ENCODE measurements around the gene RPS15. TPM values are rescaled to one million over a fixed set of nuclear protein-coding genes. Genes with fewer than 3 reads are reported as not detected.

RPS15 gene
- total and polyA plus RNA-seq, 3 experiments from 2014 or later = 1,485 to 2,756 (median 1,540) TPM

DNA sequence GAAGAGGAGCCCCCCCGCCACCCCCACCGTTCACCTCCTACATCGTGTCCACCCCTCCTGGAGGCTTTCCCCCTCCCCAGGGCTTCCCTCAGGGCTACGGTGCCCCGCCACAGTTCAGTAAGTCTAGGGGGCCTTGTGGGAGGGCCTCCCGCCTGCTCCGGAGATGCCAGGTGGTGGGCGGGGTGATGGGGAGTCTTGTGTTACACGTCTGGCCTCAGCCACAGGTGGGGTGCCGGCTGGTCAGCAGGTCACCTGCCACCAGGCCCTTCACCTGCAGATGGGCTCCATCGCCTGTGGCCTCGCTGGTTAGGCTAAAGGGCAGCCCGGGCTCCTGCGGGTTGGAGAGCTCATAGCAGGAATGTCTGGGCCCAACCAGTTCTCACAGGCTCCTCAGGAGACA, 8.0 kb upstream of the RPS15 start:
- Histone ChIP-seq H3K9me3 (ENCODE audit: low read length) (no peaks in the 10 kb centered on the region), H3K27ac (ENCODE audit: low read depth, low read length) (no peak overlapping the region), H3K36me3 (ENCODE audit: insufficient read depth, low read length) (peaks cover 33% of the 10 kb centered on the region), H3K27me3 (ENCODE audit: insufficient read depth, low read length, poor library complexity, severe bottlenecking) (no peaks in the 10 kb centered on the region), H3K4me3 (ENCODE audit: low read length) (no peak overlapping the region), H3K4me1 (ENCODE audit: insufficient read depth, low read length) (no peaks in the 10 kb centered on the region)
- Mint-ChIP-seq H3K4me3 (peak overlapping the region in 1 of 7 donors; percentile 56), H3K27me3 (no peaks in the 10 kb centered on the region), H3K4me1 (no peaks in the 10 kb centered on the region), H3K9me3 (no peaks in the 10 kb centered on the region), H3K36me3 (peaks cover 0 to 71% (median 1%) of the 10 kb centered on the region in 3 donors), H3K27ac (no peak overlapping the region)
- ChIA-PET POLR2A (no interaction called here), CTCF (interaction anchor here (1.5 kb wide), 1 partner anchor 151 kb away, joined by 3 read pairs; no protein-coding TSS in a partner anchor)
- DNase-seq = no peak

- Histone ChIP-seq H3K4me1 (ENCODE audit: insufficient read depth, low read length) (no peaks in the 10 kb centered on the region), H3K27me3 (ENCODE audit: insufficient read depth, low read length, poor library complexity, severe bottlenecking) (no peaks in the 10 kb centered on the region), H3K27ac (ENCODE audit: low read depth, low read length) (no peak overlapping the region), H3K36me3 (ENCODE audit: insufficient read depth, low read length) (peaks cover 18% of the 10 kb centered on the region), H3K4me3 (ENCODE audit: low read length) (no peak overlapping the region), H3K9me3 (ENCODE audit: low read length) (no peaks in the 10 kb centered on the region)
- Mint-ChIP-seq H3K9me3 (no peaks in the 10 kb centered on the region), H3K27me3 (no peaks in the 10 kb centered on the region), H3K36me3 (peaks cover 0 to 62% (median 4%) of the 10 kb centered on the region in 3 donors), H3K27ac (no peak overlapping the region), H3K4me3 (no peak overlapping the region), H3K4me1 (no peaks in the 10 kb centered on the region)
- ChIA-PET POLR2A (interaction anchor here (0.5 to 0.6 kb wide), 2 partner anchors 86 to 542 kb away, joined by 3 to 5 read pairs; no protein-coding TSS in a partner anchor), CTCF (no interaction called here)
- DNase-seq = no peak
Observed at GRCh38 chr19:1431759-1432506, 6.3 kb upstream of the RPS15 start.

GRCh38 chr19:1432507-1432887, 5.7 kb upstream of the RPS15 start:
- no peak overlapping the region for H3K27ac Mint-ChIP-seq
- POLR2A ChIA-PET = interaction anchor here (0.5 to 0.6 kb wide), 2 partner anchors 85 to 543 kb away, joined by 3 to 5 read pairs; no protein-coding TSS in a partner anchor

DNA sequence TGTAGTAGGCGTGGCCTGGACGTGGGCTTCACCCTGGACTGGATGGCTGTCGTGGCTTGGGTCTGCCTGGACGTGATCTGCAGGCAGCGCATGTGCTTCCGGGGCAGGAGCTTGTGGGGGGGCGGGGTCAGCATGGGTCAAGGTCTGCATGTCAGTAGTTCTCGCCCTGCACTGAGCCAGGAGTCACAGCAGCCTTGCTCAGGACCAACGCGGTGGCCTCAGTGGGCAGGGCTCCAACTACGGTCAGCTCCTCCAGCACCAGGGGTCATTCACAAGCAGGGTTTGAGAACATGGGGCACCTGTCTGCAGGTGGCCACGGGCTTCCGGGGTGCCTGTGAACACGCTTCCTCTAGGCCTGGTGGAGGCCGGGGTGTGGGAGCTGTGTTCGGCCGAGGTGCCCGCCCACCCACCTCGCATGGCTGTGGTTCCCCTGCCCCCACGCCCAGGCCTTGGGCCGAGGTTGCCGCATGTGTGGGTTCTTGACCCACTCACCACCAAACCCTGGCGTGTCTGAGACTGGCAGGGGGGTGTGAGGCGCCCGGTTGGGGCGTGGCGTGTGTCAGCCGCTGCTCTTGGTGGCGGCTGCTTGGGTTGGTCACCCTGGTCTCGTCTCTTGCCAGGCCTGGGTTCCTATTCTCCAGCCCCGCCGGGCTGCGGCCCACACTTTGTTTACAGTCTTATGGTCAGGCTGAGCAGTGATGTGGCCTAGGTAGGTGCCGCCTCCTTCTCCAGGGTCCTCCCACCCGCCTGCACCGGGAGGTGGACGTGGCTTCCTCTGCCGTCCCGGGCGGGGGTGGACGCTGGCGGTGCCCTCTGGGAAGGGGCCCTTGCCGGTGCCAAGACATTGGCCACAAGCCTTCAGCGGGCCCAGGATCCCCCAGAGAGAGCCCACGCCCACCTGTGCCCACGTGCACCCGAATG, 4.8 kb upstream of the RPS15 start:
- Mint-ChIP-seq H3K4me3 (peak overlapping the region in 1 of 7 donors; percentile 40), H3K27me3 (no peaks in the 10 kb centered on the region), H3K4me1 (peaks cover 7 to 9% (median 7%) of the 10 kb centered on the region in 3 donors), H3K36me3 (peaks cover 0 to 53% (median 4%) of the 10 kb centered on the region in 3 donors), H3K9me3 (no peaks in the 10 kb centered on the region), H3K27ac (no peak overlapping the region)
- Histone ChIP-seq H3K4me3 (ENCODE audit: low read length) (no peak overlapping the region), H3K9me3 (ENCODE audit: low read length) (no peaks in the 10 kb centered on the region), H3K27ac (ENCODE audit: low read depth, low read length) (no peak overlapping the region), H3K4me1 (ENCODE audit: insufficient read depth, low read length) (peaks cover 6% of the 10 kb centered on the region), H3K36me3 (ENCODE audit: insufficient read depth, low read length) (peaks cover 15% of the 10 kb centered on the region), H3K27me3 (ENCODE audit: insufficient read depth, low read length, poor library complexity, severe bottlenecking) (no peaks in the 10 kb centered on the region)
- POLR2A ChIA-PET = no interaction called here
- DNase-seq = no peak
- CTCF ChIA-PET = no interaction called here

More at GRCh38 chr19:1432507-1432887, 5.7 kb upstream of the RPS15 start:
- no peaks in the 10 kb centered on the region for H3K27me3 ChIP-seq (ENCODE audit: insufficient read depth, low read length, poor library complexity, severe bottlenecking)
- H3K27ac ChIP-seq (ENCODE audit: low read depth, low read length) = no peak overlapping the region
- no peaks in the 10 kb centered on the region for H3K9me3 ChIP-seq (ENCODE audit: low read length)
- no peak for DNase-seq
- H3K36me3 ChIP-seq (ENCODE audit: insufficient read depth, low read length) = peaks cover 15% of the 10 kb centered on the region
- Mint-ChIP-seq H3K27me3 (no peaks in the 10 kb centered on the region), H3K9me3 (no peaks in the 10 kb centered on the region), H3K36me3 (peaks cover 0 to 59% (median 4%) of the 10 kb centered on the region in 3 donors), H3K4me3 (no peak overlapping the region), H3K4me1 (peaks cover 0 to under 1% (median 0%) of the 10 kb centered on the region in 3 donors)
- CTCF ChIA-PET = no interaction called here
- peaks cover under 1% of the 10 kb centered on the region for H3K4me1 ChIP-seq (ENCODE audit: insufficient read depth, low read length)
- H3K4me3 ChIP-seq (ENCODE audit: low read length) = no peak overlapping the region

DNA sequence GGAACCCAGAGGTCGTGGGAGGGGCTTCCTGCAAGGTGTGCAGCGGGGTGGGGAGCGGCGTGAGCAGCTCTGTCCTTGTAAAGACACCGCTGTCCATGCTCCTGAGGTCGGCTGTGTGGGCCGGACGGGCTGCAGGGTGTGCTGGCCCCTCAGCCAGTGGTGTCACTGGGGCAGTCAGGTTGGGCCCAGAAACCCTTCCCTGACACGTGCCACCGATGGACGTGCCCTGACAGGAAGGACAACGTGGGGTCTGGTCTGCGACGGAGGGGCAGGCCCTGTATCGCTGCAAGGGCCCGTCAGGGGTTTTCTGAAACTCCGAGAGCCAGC, 4.2 kb upstream of the RPS15 start:
- Mint-ChIP-seq H3K27me3 (no peaks in the 10 kb centered on the region), H3K4me1 (peaks cover 8 to 12% (median 9%) of the 10 kb centered on the region in 3 donors), H3K27ac (no peak overlapping the region), H3K36me3 (peaks cover 0 to 57% (median 4%) of the 10 kb centered on the region in 3 donors), H3K4me3 (no peak overlapping the region), H3K9me3 (no peaks in the 10 kb centered on the region)
- Histone ChIP-seq H3K27me3 (ENCODE audit: insufficient read depth, low read length, poor library complexity, severe bottlenecking) (no peaks in the 10 kb centered on the region), H3K36me3 (ENCODE audit: insufficient read depth, low read length) (peaks cover 15% of the 10 kb centered on the region), H3K4me3 (ENCODE audit: low read length) (no peak overlapping the region), H3K9me3 (ENCODE audit: low read length) (no peaks in the 10 kb centered on the region), H3K27ac (ENCODE audit: low read depth, low read length) (no peak overlapping the region), H3K4me1 (ENCODE audit: insufficient read depth, low read length) (peaks cover 7% of the 10 kb centered on the region)
- ChIA-PET CTCF (interaction anchor here (1.1 kb wide), 1 partner anchor 10 kb away, joined by 3 read pairs; no protein-coding TSS in a partner anchor), POLR2A (no interaction called here)
- DNase-seq = no peak

DNA sequence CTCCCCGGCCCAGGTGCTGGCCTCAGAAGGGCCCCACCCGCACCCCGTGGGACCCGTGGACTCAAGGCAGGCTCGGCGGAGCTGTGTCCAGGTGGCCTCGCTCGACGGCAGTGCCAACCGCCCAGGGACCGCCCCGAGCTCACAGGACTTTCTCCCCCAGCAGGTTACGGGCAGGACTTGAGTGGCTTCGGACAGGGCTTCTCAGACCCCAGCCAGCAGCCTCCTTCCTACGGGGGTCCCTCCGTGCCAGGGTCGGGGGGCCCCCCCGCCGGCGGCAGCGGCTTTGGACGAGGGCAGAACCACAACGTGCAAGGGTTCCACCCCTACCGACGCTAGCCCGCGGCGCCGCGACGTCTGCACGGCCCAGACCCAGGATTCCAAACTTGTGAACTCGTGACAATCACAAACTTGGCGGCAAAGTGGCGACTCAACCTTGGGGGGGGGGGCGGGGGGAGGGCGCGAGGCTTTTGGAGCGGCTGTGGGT, 3.6 kb upstream of the RPS15 start:
- H3K9me3 Mint-ChIP-seq = no peaks in the 10 kb centered on the region
- no peak overlapping the region for H3K4me3 Mint-ChIP-seq
- no peaks in the 10 kb centered on the region for H3K27me3 Mint-ChIP-seq
- peaks cover 11% of the 10 kb centered on the region for H3K36me3 ChIP-seq (ENCODE audit: insufficient read depth, low read length)
- ChIA-PET POLR2A (no interaction called here), CTCF (interaction anchor here (1.1 kb wide), 1 partner anchor 9 kb away, joined by 3 read pairs; no protein-coding TSS in a partner anchor)
- no peak overlapping the region for H3K27ac Mint-ChIP-seq
- peaks cover 11 to 18% (median 15%) of the 10 kb centered on the region in 3 donors for H3K4me1 Mint-ChIP-seq
- H3K9me3 ChIP-seq (ENCODE audit: low read length) = no peaks in the 10 kb centered on the region
- H3K36me3 Mint-ChIP-seq = peaks cover 0 to 61% (median 4%) of the 10 kb centered on the region in 3 donors
- DNase-seq = no peak
- no peak overlapping the region for H3K27ac ChIP-seq (ENCODE audit: low read depth, low read length)
- H3K4me3 ChIP-seq (ENCODE audit: low read length) = no peak overlapping the region
- H3K4me1 ChIP-seq (ENCODE audit: insufficient read depth, low read length) = peaks cover 13% of the 10 kb centered on the region
- no peaks in the 10 kb centered on the region for H3K27me3 ChIP-seq (ENCODE audit: insufficient read depth, low read length, poor library complexity, severe bottlenecking)

- H3K9me3 ChIP-seq (ENCODE audit: low read length) = no peaks in the 10 kb centered on the region
- no peak overlapping the region for H3K4me3 ChIP-seq (ENCODE audit: low read length)
- H3K36me3 Mint-ChIP-seq = peaks cover 0 to 62% (median 4%) of the 10 kb centered on the region in 3 donors
- no peak overlapping the region for H3K4me3 Mint-ChIP-seq
- H3K27ac ChIP-seq (ENCODE audit: low read depth, low read length) = no peak overlapping the region
- ChIA-PET CTCF (no interaction called here), POLR2A (interaction anchor here (1.1 kb wide), 1 partner anchor 21 kb away, joined by 5 read pairs; no protein-coding TSS in a partner anchor)
- H3K4me1 ChIP-seq (ENCODE audit: insufficient read depth, low read length) = peaks cover 20% of the 10 kb centered on the region
- no peaks in the 10 kb centered on the region for H3K27me3 ChIP-seq (ENCODE audit: insufficient read depth, low read length, poor library complexity, severe bottlenecking)
- H3K4me1 Mint-ChIP-seq = peaks cover 17 to 26% (median 24%) of the 10 kb centered on the region in 3 donors
- H3K36me3 ChIP-seq (ENCODE audit: insufficient read depth, low read length) = peaks cover 14% of the 10 kb centered on the region
- no peak overlapping the region for H3K27ac Mint-ChIP-seq
- DNase-seq = no peak
- no peaks in the 10 kb centered on the region for H3K9me3 Mint-ChIP-seq
- no peaks in the 10 kb centered on the region for H3K27me3 Mint-ChIP-seq
Observed at GRCh38 chr19:1435378-1435989, 2.7 kb upstream of the RPS15 start.
